Measurements from ENCODE around the gene CLN5. TPM values are rescaled to one million over a fixed set of nuclear protein-coding genes. Genes with fewer than 3 reads are reported as not detected.
"Not testable (repeated sequence)": the region's sequence is repeated elsewhere in the genome, so short reads cannot be mapped to it uniquely, and the experiment has no call there.

The CLN5 gene
- total RNA-seq, 2 experiments from 2014 or later: 10.0 to 10.2 TPM

- H3K4me3 Mint-ChIP-seq: no peak overlapping the region
- H3K36me3 Mint-ChIP-seq (ENCODE audit: low read depth): peaks cover 53% of the 10 kb centered on the region
- peaks cover 20% of the 10 kb centered on the region for H3K4me1 Mint-ChIP-seq (ENCODE audit: low read depth)
- ATAC-seq (no peak), DNase-seq (no peak)
- H3K27ac Mint-ChIP-seq: no peak overlapping the region
- no peaks in the 10 kb centered on the region for H3K9me3 Mint-ChIP-seq (ENCODE audit: insufficient read depth)
- POLR2A ChIA-PET: interaction anchor here (0.9 kb wide), 1 partner anchor 10 kb away, joined by 3 read pairs; no protein-coding TSS in a partner anchor
- H3K27me3 Mint-ChIP-seq (ENCODE audit: low read depth): no peaks in the 10 kb centered on the region
- CTCF ChIA-PET: interaction anchor here (0.8 to 2.8 kb wide), 5 partner anchors 8 to 23 kb away, joined by 3 to 10 read pairs (median 9); no protein-coding TSS in a partner anchor
Measured at GRCh38 chr13:77002590-77003190, 10.8 kb downstream of the CLN5 start.

- POLR2A ChIA-PET: interaction anchor here (1.0 to 2.7 kb wide), 2 partner anchors 16 to 17 kb away, joined by 3 to 16 read pairs; partner anchors contain the start of gene CLN5
- not testable (repeated sequence) for ATAC-seq
Measured at GRCh38 chr13:77008337-77008736, 16.5 kb downstream of the CLN5 start.

GRCh38 chr13:77009011-77009410 is 17.1 kb downstream of the CLN5 start:
- H3K4me1 Mint-ChIP-seq (ENCODE audit: low read depth): peaks cover 21% of the 10 kb centered on the region
- H3K27me3 Mint-ChIP-seq (ENCODE audit: low read depth): no peaks in the 10 kb centered on the region
- H3K9me3 Mint-ChIP-seq (ENCODE audit: insufficient read depth): no peaks in the 10 kb centered on the region
- no peak overlapping the region for H3K4me3 Mint-ChIP-seq
- ChIA-PET CTCF (no interaction called here), POLR2A (interaction anchor here (1.0 to 2.7 kb wide), 2 partner anchors 17 kb away, joined by 3 to 16 read pairs; partner anchors contain the start of gene CLN5)
- no peak overlapping the region for H3K27ac Mint-ChIP-seq
- ATAC-seq: no peak
- DNase-seq: no peak
- peaks cover 59% of the 10 kb centered on the region for H3K36me3 Mint-ChIP-seq (ENCODE audit: low read depth)

More at GRCh38 chr13:77008337-77008736, 16.5 kb downstream of the CLN5 start:
- Mint-ChIP-seq H3K4me1 (ENCODE audit: low read depth) (peaks cover 19% of the 10 kb centered on the region), H3K36me3 (ENCODE audit: low read depth) (peaks cover 54% of the 10 kb centered on the region)
- H3K9me3 Mint-ChIP-seq (ENCODE audit: insufficient read depth); CTCF ChIA-PET; H3K4me3 Mint-ChIP-seq; H3K27me3 Mint-ChIP-seq (ENCODE audit: low read depth); H3K27ac Mint-ChIP-seq; DNase-seq: not testable (repeated sequence)

- ChIA-PET CTCF (interaction anchor here (2.3 kb wide), 1 partner anchor 8 kb away, joined by 10 read pairs; no protein-coding TSS in a partner anchor), POLR2A (interaction anchor here (2.7 kb wide), 1 partner anchor 17 kb away, joined by 16 read pairs; the partner anchor contains the start of gene CLN5)
- not testable (repeated sequence) for H3K27me3 Mint-ChIP-seq (ENCODE audit: low read depth); H3K27ac Mint-ChIP-seq; H3K9me3 Mint-ChIP-seq (ENCODE audit: insufficient read depth); H3K4me3 Mint-ChIP-seq; ATAC-seq; DNase-seq
- H3K4me1 Mint-ChIP-seq (ENCODE audit: low read depth): peaks cover 19% of the 10 kb centered on the region
- peaks cover 59% of the 10 kb centered on the region for H3K36me3 Mint-ChIP-seq (ENCODE audit: low read depth)
Measured at GRCh38 chr13:77009719-77010118, 17.8 kb downstream of the CLN5 start.

GRCh38 chr13:77013853-77014542 is 22.1 kb downstream of the CLN5 start:
- ATAC-seq (no peak), DNase-seq (no peak)
- ChIA-PET POLR2A (interaction anchor here (1.1 kb wide), 1 partner anchor 8 kb away, joined by 3 read pairs; no protein-coding TSS in a partner anchor), CTCF (interaction anchor here (1.2 to 3.0 kb wide), 4 partner anchors 11 to 464 kb away, joined by 3 to 10 read pairs (median 6); no protein-coding TSS in a partner anchor)
- H3K4me1 Mint-ChIP-seq (ENCODE audit: low read depth): peaks cover 17% of the 10 kb centered on the region
- H3K4me3 Mint-ChIP-seq: no peak overlapping the region
- no peaks in the 10 kb centered on the region for H3K9me3 Mint-ChIP-seq (ENCODE audit: insufficient read depth)
- H3K27ac Mint-ChIP-seq: no peak overlapping the region
- no peaks in the 10 kb centered on the region for H3K27me3 Mint-ChIP-seq (ENCODE audit: low read depth)
- peaks cover 68% of the 10 kb centered on the region for H3K36me3 Mint-ChIP-seq (ENCODE audit: low read depth)

DNA sequence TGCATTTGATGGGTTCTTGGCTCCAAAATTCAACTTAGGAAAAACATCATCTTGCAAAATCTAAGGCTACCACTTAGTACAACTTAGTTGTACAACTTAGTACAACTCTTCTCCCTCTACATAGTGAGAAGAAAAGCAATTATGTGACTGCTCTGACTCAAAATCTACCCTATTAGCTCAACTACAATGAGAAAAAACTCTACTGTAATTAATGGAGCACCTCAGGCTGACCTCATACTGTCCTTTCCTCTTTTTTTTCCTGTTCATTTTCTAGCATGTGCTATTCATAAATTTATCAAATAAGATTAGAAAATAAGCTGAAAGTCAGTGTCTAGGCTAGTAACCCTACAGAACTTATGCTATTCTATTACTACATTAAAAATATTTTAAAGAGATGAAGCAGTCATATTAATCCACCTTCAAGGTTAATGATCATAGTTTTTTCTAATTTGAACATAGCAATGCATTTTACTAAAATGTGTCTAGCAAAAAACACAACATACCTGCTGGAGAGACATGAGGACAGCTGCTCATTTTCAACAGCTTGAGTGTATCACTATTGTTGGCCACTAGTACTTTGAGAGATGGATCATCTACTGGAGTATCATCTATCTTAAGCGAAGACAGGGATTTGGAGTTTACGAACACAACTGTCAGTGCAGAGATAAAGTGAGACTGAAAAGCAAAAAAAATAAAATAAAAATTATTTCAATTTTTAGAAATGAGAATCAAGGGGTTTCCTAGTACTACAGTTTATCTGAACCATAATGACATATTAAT is 23.2 kb downstream of the CLN5 start:
- Mint-ChIP-seq H3K27me3 (ENCODE audit: low read depth) (no peaks in the 10 kb centered on the region), H3K27ac (no peak overlapping the region), H3K4me1 (ENCODE audit: low read depth) (peaks cover 11% of the 10 kb centered on the region), H3K9me3 (ENCODE audit: insufficient read depth) (no peaks in the 10 kb centered on the region), H3K36me3 (ENCODE audit: low read depth) (peaks cover 62% of the 10 kb centered on the region), H3K4me3 (no peak overlapping the region)
- no peak for DNase-seq
- ChIA-PET CTCF (interaction anchor here (1.3 to 3.0 kb wide), 3 partner anchors 10 to 18 kb away, joined by 4 to 10 read pairs (median 9); no protein-coding TSS in a partner anchor), POLR2A (interaction anchor here (0.9 kb wide), 1 partner anchor 11 kb away, joined by 4 read pairs; no protein-coding TSS in a partner anchor)
- no peak for ATAC-seq

GRCh38 chr13:77016251-77016812 is 24.5 kb downstream of the CLN5 start:
- ChIA-PET POLR2A (interaction anchor here (0.7 to 2.5 kb wide), 2 partner anchors 10 to 24 kb away, joined by 5 to 13 read pairs; partner anchors contain the start of gene FBXL3), CTCF (interaction anchor here (0.7 kb wide), 1 partner anchor 10 kb away, joined by 3 read pairs; no protein-coding TSS in a partner anchor)
- no peaks in the 10 kb centered on the region for H3K27me3 Mint-ChIP-seq (ENCODE audit: low read depth)
- H3K36me3 Mint-ChIP-seq (ENCODE audit: low read depth): peaks cover 58% of the 10 kb centered on the region
- ATAC-seq (no peak), DNase-seq (no peak)
- H3K27ac Mint-ChIP-seq: no peak overlapping the region
- H3K4me1 Mint-ChIP-seq (ENCODE audit: low read depth): peaks cover 15% of the 10 kb centered on the region
- no peaks in the 10 kb centered on the region for H3K9me3 Mint-ChIP-seq (ENCODE audit: insufficient read depth)
- no peak overlapping the region for H3K4me3 Mint-ChIP-seq

- ATAC-seq (no peak), DNase-seq (no peak)
- ChIA-PET POLR2A (interaction anchor here (0.7 to 2.5 kb wide), 2 partner anchors 9 to 24 kb away, joined by 5 to 13 read pairs; partner anchors contain the start of gene FBXL3), CTCF (interaction anchor here (1.0 to 1.6 kb wide), 2 partner anchors 9 to 25 kb away, joined by 3 to 8 read pairs; partner anchors contain the start of gene CLN5)
- H3K4me3 Mint-ChIP-seq: no peak overlapping the region
- no peaks in the 10 kb centered on the region for H3K27me3 Mint-ChIP-seq (ENCODE audit: low read depth)
- peaks cover 58% of the 10 kb centered on the region for H3K36me3 Mint-ChIP-seq (ENCODE audit: low read depth)
- peaks cover 22% of the 10 kb centered on the region for H3K4me1 Mint-ChIP-seq (ENCODE audit: low read depth)
- H3K9me3 Mint-ChIP-seq (ENCODE audit: insufficient read depth): no peaks in the 10 kb centered on the region
- no peak overlapping the region for H3K27ac Mint-ChIP-seq
Measured at GRCh38 chr13:77016888-77017623, 25.2 kb downstream of the CLN5 start.

DNA sequence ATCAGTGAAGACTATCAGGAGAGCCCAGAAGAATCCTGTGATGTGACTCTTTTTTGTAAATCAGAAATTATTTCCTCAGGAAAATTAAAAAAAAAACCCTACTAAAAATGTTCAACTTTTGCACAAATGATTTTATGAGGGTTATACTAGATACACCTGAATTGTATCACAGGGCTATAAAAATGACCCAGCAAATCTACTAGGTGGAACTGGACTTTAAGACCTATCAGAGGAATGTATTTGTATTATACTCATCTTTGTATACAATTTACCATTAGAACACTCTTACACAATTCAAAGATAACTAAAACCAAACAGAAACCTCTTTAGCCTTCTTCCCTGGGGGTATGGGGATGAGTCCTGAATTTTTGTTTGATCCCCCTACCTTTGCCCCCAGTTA is 27.9 kb downstream of the CLN5 start:
- ATAC-seq: no peak
- CTCF ChIA-PET: interaction anchor here (1.1 kb wide), 2 partner anchors 12 to 15 kb away, joined by 3 read pairs; no protein-coding TSS in a partner anchor
- Mint-ChIP-seq H3K27me3 (ENCODE audit: low read depth) (no peaks in the 10 kb centered on the region), H3K4me1 (ENCODE audit: low read depth) (peaks cover 43% of the 10 kb centered on the region), H3K27ac (no peak overlapping the region), H3K4me3 (no peak overlapping the region), H3K9me3 (ENCODE audit: insufficient read depth) (no peaks in the 10 kb centered on the region), H3K36me3 (ENCODE audit: low read depth) (peaks cover 52% of the 10 kb centered on the region)
- POLR2A ChIA-PET: interaction anchor here (2.0 kb wide), 1 partner anchor 28 kb away, joined by 6 read pairs; the partner anchor contains the start of gene CLN5
- no peak for DNase-seq

DNA sequence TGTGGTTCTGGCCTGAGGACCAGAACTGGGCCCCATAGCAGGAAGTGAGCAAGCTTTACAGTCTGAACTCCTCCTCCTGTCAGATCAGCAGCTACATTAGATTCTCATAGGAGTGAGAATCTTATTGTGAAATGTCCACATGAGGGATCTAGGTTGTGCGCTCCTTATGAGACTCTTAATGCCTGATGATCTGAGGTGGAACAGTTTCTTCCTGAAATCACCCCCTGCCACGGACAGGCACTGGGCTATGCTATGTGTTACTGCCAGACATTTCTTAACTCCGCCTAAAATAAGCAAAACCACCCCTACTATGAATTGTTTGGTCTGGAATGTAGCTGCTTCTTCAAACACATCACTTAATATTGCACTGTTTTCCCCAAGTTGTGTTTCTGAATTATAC is 30.5 kb downstream of the CLN5 start:
- H3K36me3 Mint-ChIP-seq (ENCODE audit: low read depth): peaks cover 41% of the 10 kb centered on the region
- ATAC-seq (no peak), DNase-seq (no peak)
- CTCF ChIA-PET: no interaction called here
- POLR2A ChIA-PET: interaction anchor here (1.2 kb wide), 2 partner anchors 8 to 32 kb away, joined by 3 to 4 read pairs; no protein-coding TSS in a partner anchor
- H3K9me3 Mint-ChIP-seq (ENCODE audit: insufficient read depth): no peaks in the 10 kb centered on the region
- no peak overlapping the region for H3K4me3 Mint-ChIP-seq
- H3K27ac Mint-ChIP-seq: no peak overlapping the region
- H3K4me1 Mint-ChIP-seq (ENCODE audit: low read depth): peaks cover 52% of the 10 kb centered on the region
- no peaks in the 10 kb centered on the region for H3K27me3 Mint-ChIP-seq (ENCODE audit: low read depth)

Data from activated CD8-positive, alpha-beta T cell treated with anti-CD3 and anti-CD28 coated beads, Interleukin-2, amount 10 ng/mL, durations not matched to agents 7 days and 5 days (primary cell).